ENCODE results near the gene OBSL1. TPM values are rescaled to one million over a fixed set of nuclear protein-coding genes. Genes with fewer than 3 reads are reported as not detected.

OBSL1 gene
- total RNA-seq, 1 experiment from 2014 or later = 56.2 TPM

GRCh38 chr2:219514196-219514761, 57.1 kb downstream of the OBSL1 start, which contains the start of gene ASIC4:
Gene ASIC4, plus strand, starts transcription at chr2:219514482. Its CDS starts 243 bp downstream, at chr2:219514725.
- Mint-ChIP-seq H3K36me3 (ENCODE audit: insufficient read depth, unreplicated experiment) (no peaks in the 10 kb centered on the region), H3K4me3 (ENCODE audit: unreplicated experiment) (peak within 1 kb of the TSS; percentile 40), H3K27ac (ENCODE audit: unreplicated experiment) (no peak within 1 kb of the TSS), H3K4me1 (ENCODE audit: low read depth, unreplicated experiment) (peaks cover 18% of the 10 kb centered on the region), H3K27me3 (ENCODE audit: insufficient read depth, unreplicated experiment) (peaks cover 31% of the 10 kb centered on the region), H3K9me3 (ENCODE audit: unreplicated experiment) (no peaks in the 10 kb centered on the region)
- TF ChIP-seq, protein P1, sequence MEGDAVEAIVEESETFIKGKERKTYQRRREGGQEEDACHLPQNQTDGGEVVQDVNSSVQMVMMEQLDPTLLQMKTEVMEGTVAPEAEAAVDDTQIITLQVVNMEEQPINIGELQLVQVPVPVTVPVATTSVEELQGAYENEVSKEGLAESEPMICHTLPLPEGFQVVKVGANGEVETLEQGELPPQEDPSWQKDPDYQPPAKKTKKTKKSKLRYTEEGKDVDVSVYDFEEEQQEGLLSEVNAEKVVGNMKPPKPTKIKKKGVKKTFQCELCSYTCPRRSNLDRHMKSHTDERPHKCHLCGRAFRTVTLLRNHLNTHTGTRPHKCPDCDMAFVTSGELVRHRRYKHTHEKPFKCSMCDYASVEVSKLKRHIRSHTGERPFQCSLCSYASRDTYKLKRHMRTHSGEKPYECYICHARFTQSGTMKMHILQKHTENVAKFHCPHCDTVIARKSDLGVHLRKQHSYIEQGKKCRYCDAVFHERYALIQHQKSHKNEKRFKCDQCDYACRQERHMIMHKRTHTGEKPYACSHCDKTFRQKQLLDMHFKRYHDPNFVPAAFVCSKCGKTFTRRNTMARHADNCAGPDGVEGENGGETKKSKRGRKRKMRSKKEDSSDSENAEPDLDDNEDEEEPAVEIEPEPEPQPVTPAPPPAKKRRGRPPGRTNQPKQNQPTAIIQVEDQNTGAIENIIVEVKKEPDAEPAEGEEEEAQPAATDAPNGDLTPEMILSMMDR (IDR thresholded peaks at IDR 0.05; ENCODE audit: insufficient read depth in 1 of 2, low read depth in 1 of 2, low read length in 1 of 2, severe bottlenecking in 1 of 2, unreplicated experiment in 1 of 2) = no peak
- Histone ChIP-seq H3K36me3 (ENCODE audit: control insufficient read depth, insufficient read depth, low read length) (no peaks in the 10 kb centered on the region), H3K9me3 (no peaks in the 10 kb centered on the region), H3K27me3 (replicated peaks; ENCODE audit: control insufficient read depth, insufficient read depth, low read length) (peaks cover 5% of the 10 kb centered on the region; the same call in 1 of the 2 replicates), H3K4me1 (peaks cover 12% of the 10 kb centered on the region), H3K4me3 (ENCODE audit: low read depth, low read length) (no peak within 1 kb of the TSS)
- ChIA-PET POLR2A (no interaction called here), CTCF (interaction anchor here (0.9 to 1.9 kb wide), 4 partner anchors 12 to 22 kb away, joined by 4 to 8 read pairs (median 6); partner anchors contain the start of gene GMPPA)
- intact Hi-C loops (cut with micrococcal nuclease; ENCODE audit: unreplicated experiment) = no loop called here
- peak in 1 of 2 experiments; percentile 22 for DNase-seq
- no TSS peak for BruUV-seq (replicated peaks)

DNA sequence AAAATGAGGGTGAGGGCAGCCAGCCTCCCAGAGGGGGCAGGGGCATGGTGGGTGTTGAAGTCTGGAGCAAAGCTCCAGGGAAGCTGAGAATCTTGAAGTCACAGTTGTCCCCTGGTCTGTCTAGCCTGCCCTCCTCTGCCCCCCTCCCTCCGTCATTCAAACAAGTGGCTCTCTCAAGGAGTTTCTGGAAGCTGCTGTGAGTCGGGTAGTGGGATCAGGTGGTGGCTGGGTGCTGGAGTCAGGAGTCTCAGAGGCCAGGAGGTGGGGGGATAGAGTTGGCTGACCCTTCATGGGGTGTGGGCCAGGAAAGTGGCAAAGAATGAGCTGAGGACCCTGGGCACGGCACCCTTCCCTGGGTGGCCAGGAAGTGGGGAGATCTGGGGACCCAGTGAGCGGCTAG, 57.6 kb downstream of the OBSL1 start:
- H3K9me3 ChIP-seq = no peaks in the 10 kb centered on the region
- TF ChIP-seq, protein P1 (IDR thresholded peaks at IDR 0.05; ENCODE audit: insufficient read depth in 1 of 2, low read depth in 1 of 2, low read length in 1 of 2, severe bottlenecking in 1 of 2, unreplicated experiment in 1 of 2) = no peak
- no peak for DNase-seq
- H3K36me3 ChIP-seq (ENCODE audit: control insufficient read depth, insufficient read depth, low read length) = no peaks in the 10 kb centered on the region
- H3K27me3 ChIP-seq (replicated peaks; ENCODE audit: control insufficient read depth, insufficient read depth, low read length) = peaks cover 5% of the 10 kb centered on the region; the same call in 1 of the 2 replicates
- peaks cover 12% of the 10 kb centered on the region for H3K4me1 ChIP-seq
- H3K36me3 Mint-ChIP-seq (ENCODE audit: insufficient read depth, unreplicated experiment) = no peaks in the 10 kb centered on the region
- no peak overlapping the region for H3K4me3 ChIP-seq (ENCODE audit: low read depth, low read length)
- H3K4me3 Mint-ChIP-seq (ENCODE audit: unreplicated experiment) = peak overlapping the region; percentile 40
- CTCF ChIA-PET = interaction anchor here (0.9 to 1.9 kb wide), 4 partner anchors 12 to 22 kb away, joined by 4 to 8 read pairs (median 6); partner anchors contain the start of gene GMPPA
- no TSS peak for BruUV-seq (replicated peaks)
- no peaks in the 10 kb centered on the region for H3K9me3 Mint-ChIP-seq (ENCODE audit: unreplicated experiment)
- H3K27me3 Mint-ChIP-seq (ENCODE audit: insufficient read depth, unreplicated experiment) = peaks cover 31% of the 10 kb centered on the region
- H3K4me1 Mint-ChIP-seq (ENCODE audit: low read depth, unreplicated experiment) = peaks cover 18% of the 10 kb centered on the region
- intact Hi-C loops (cut with micrococcal nuclease; ENCODE audit: unreplicated experiment) = no loop called here
- POLR2A ChIA-PET = no interaction called here
- H3K27ac Mint-ChIP-seq (ENCODE audit: unreplicated experiment) = no peak overlapping the region

DNA sequence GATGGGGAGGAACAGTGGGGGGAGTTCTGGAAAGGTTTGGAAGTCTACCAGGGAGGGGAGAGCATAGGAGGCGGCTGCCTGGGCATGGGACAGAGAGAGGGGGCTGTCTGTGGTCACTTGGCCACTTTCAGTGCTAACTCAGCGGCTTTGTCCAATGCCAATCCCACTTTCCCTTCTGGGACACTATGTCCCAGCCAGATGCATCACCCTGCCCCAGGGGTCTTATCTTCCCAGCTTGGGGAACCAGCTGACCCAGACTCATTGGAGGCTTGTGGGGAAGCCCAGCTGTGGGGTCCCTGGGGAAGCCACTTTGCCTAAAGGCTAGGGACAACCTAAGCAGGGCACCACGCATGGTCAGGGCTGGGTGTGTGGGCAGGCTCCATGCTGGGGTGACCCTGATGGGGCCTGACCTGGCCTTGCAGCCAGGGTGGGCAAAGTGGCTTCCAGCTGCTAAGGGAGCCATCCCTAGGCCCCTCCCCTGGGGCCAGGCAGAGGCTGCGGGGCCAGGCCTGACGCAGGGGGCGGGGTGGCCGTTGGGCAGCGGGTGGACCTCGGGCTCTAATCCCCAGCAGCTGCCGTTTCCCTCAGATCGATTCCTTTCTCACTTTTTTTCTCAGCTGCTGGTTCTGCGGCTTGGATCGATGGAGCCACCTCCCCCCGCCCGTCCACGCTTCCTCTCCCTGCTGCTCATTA, 58.7 kb downstream of the OBSL1 start:
- H3K27ac Mint-ChIP-seq (ENCODE audit: unreplicated experiment) = no peak overlapping the region
- no TSS peak for BruUV-seq (replicated peaks)
- H3K4me3 Mint-ChIP-seq (ENCODE audit: unreplicated experiment) = no peak overlapping the region
- Histone ChIP-seq H3K27me3 (replicated peaks; ENCODE audit: control insufficient read depth, insufficient read depth, low read length) (peaks cover 5% of the 10 kb centered on the region; the same call in 1 of the 2 replicates), H3K9me3 (no peaks in the 10 kb centered on the region), H3K4me1 (peaks cover 12% of the 10 kb centered on the region), H3K36me3 (ENCODE audit: control insufficient read depth, insufficient read depth, low read length) (no peaks in the 10 kb centered on the region), H3K4me3 (ENCODE audit: low read depth, low read length) (no peak overlapping the region)
- no peaks in the 10 kb centered on the region for H3K36me3 Mint-ChIP-seq (ENCODE audit: insufficient read depth, unreplicated experiment)
- peaks cover 31% of the 10 kb centered on the region for H3K27me3 Mint-ChIP-seq (ENCODE audit: insufficient read depth, unreplicated experiment)
- no peaks in the 10 kb centered on the region for H3K9me3 Mint-ChIP-seq (ENCODE audit: unreplicated experiment)
- no peak for DNase-seq
- ChIA-PET CTCF (interaction anchor here (0.5 to 4.7 kb wide), 5 partner anchors 8 to 17 kb away, joined by 3 to 80 read pairs (median 4); partner anchors contain the start of gene GMPPA), POLR2A (no interaction called here)
- peaks cover 18% of the 10 kb centered on the region for H3K4me1 Mint-ChIP-seq (ENCODE audit: low read depth, unreplicated experiment)
- intact Hi-C loops (cut with micrococcal nuclease; ENCODE audit: unreplicated experiment) = no loop called here
- TF ChIP-seq, protein P1 (IDR thresholded peaks at IDR 0.05; ENCODE audit: insufficient read depth in 1 of 2, low read depth in 1 of 2, low read length in 1 of 2, severe bottlenecking in 1 of 2, unreplicated experiment in 1 of 2) = no peak

All from Caco-2 (cell line).